Kidney glomerular epithelial cell (primary cell): Measurements from ENCODE around the gene ATG5.
"Not testable (repeated sequence)": the region's sequence is repeated elsewhere in the genome, so short reads cannot be mapped to it uniquely, and the experiment has no call there.

Experiments used
- DNase-seq: peaks from one replicate; lab custom pipeline; 2025; lab: John Stamatoyannopoulos, UW

The ATG5 gene

DNA sequence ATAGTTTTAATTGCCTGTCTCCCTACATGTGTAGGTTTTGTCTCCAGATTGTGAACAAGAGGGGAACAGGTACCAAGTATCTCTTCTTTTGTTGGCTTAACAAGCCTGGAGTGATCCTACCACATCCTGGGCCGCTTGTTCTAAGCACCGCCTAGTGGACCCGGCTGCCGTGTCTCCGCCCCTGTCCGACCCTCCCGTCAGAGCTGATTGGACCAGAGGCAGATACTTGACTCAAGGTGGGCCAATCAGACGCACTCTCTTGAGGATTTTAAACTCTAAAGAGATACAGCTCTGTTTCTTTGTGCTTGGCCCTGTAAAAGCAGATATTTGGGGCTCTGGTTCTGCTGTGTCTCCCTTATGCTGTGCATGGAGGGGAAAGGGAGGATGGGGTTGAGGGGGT lies 171.2 kb downstream of the ATG5 start:
- no peak for DNase-seq

DNA sequence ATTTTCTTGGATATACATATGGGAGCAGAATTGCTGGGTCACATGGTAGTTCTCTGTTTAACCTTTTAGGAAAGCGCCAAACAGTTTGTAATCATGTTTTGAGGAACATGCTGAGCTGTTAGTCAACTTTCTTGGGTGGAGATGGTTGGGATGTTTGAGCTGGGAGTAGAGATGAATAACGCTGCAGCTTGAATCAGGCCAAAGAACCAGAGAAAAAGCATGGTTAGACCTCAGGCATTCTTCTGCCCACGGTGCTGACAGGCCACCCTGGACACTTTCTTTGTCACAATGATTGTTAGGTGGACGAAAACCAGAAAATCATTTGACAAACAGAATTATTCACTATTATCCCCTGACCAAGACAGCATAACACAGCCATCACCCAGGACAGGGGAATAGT lies 172.6 kb downstream of the ATG5 start:
- DNase-seq, result no peak

DNA sequence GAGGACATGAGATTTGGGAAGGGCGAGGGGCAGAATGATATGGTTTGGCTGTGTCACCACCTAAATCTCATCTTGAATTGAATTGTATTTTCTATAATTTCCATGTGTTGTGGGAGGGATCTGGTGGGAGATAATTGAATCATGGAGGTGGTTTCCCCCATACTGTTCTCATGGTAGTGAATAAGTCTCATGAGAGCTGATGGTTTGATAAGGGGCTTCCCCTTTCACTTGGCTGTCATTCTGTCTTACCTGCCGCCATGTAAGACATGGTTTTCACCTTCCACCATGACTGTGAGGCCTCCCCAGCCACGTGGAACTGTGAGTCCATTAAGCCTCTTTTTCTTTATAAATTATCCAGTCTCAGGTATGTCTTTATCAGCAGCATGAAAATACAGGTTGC lies 173.1 kb downstream of the ATG5 start:
- not testable (repeated sequence) for DNase-seq

DNA sequence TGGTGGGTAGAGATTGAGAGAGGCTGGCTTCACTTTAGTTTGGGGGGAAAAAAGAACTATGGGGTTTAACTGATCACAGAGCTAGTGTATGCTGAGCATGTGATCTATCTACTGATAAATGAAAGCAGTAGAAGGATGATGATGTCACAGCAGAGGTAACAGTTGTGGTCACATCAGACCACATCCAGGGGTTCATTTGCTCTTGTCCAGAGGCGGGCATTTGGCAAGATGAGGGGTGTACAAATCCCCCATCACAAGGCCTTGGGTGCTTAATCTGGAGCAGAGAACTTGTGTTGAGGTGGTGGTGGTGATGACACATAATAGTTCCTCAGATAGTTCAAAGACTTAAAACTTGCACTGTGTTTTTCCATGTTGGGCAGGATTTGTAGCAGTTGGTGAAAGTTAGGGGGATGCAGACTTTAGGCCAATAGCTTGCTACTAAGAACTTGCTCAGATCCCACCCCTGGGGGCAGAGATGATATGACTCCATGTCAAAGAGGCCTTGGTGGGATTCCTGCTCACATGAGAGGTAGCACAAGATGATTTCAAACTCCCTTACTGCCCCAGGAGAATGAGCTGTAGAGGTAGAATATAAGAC lies 176.0 kb downstream of the ATG5 start:
- no peak for DNase-seq

DNA sequence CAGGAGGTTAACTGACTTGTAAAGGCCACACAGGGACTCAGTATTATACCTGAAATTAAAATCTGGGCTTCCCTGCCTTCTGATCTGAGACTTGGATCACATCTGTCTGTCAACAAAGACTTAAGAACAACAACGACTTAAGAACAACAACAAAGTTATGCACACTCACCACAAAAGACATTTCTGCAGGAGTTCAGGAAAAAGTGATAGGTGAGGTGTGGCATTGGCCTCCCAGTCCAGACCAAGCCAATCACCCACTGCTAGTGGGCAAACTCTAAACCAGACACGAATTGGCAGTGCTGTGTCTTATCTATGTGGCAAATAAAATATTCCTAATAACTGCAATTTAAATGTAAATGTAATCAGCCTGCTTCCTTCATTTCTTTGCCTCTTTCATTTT lies 178.1 kb downstream of the ATG5 start:
- no peak for DNase-seq

DNA sequence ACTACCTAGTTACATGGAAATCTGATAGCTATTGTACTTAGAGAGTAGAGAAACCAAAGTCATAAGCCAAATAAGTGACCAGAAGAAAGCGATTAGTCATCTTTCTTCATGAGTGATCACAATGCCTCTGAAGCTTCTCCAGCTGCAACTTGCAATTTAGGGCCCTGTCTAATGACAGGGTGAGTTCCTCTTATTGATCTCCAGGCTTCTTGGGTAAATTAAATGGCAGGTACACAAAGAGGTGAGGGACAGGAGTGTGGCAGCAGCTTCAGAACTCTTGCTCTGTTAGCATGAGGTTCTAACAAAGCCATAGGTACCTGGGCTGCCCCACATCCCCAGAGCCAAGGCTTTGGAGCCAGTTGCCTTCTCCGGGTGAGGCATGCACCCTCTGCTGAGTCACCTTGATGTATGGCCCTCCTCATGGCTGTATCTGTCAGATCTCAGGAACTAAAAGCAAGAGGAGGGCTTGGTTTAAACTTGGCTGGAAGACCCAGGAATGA lies 178.7 kb downstream of the ATG5 start:
- peak; percentile 54 for DNase-seq

DNA sequence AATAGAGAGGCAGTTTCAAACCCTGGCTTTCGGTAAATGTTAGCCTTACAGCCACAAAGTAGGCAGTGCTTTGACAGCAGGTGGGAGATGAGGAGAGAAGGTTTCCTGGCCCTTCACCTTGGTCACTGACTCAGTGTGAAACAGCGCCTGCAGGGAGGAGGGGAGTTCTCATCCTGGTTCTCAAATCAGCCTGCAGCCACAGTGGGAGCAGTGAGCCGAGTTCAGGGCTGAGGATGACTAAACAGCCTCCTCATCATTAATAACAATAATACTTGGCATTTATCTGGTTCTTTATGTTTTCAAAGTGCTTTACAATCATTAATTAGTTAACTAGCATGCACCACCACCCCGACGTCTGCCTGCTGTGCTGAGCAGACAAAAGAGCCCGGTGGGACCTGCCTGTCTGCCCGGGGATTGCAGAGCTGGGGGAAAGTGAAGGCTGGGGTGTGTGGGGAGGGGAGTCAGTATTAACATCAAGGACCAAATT lies 179.8 kb downstream of the ATG5 start:
- DNase-seq, result peak; percentile 79

DNA sequence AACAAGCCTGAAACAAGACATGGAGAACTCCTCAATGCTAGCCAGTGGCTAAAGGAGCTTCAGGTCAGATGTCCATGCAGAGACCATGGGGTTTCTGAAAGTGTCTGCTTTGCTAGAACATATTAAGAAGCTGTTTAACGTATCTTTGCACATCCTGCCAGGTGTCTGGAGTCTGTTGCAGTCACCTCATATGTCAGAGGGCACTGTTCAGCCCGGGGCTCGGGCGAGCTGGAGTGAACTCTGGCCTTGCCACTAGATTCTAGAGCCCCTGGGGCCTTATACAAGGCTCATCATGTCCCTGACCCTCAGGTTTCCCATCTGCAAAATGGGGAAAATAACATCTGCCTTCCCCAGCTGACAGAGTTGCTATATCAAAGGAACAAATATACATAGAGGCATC lies 180.4 kb downstream of the ATG5 start:
- DNase-seq, result no peak

DNA sequence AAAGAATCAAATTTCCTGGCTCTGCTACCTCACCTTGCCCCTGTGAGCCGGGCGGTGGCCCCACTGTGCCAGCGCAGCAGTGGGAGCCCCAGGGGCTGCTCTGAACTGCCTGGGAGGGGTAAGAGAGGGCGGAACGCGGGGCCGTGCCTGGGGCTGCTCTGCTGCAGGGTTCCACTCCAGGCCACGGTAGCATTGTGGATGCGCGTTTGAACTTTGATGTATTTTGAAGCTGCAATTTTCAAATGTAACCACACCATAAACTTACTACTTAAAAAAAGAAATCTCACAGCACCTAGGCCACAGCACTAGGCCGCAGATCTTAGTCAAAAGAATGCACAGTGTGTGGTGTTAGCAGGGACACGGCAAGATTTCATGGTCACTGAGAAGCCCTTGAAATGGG lies 181.9 kb downstream of the ATG5 start:
- DNase-seq, result no peak

DNA sequence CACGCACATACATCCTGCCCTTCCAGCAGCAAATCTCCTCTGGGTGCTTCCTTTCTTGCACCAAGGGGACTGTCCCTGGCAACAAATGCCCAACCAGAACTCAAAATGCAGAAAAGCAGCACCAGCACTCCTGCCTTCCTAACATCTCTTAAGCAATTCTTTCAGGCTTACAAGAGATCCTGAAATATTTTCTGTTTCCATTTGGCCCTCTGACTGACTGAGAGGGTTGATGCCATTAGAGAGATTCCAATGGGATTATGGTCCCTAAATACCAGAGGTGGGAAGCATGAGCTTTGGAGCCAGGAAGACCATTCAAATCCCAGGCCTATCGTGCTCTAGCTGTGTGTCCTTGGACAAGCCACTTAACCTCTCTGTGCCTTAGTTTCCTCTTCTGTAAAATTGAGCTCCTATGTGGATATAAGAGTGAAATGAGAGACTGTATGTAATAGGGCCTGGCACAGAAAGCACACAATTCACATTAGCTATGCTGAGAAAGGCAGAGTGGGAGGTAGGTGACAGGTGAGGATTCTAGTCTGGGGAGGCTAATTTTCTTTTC lies 182.6 kb downstream of the ATG5 start:
- no peak for DNase-seq

DNA sequence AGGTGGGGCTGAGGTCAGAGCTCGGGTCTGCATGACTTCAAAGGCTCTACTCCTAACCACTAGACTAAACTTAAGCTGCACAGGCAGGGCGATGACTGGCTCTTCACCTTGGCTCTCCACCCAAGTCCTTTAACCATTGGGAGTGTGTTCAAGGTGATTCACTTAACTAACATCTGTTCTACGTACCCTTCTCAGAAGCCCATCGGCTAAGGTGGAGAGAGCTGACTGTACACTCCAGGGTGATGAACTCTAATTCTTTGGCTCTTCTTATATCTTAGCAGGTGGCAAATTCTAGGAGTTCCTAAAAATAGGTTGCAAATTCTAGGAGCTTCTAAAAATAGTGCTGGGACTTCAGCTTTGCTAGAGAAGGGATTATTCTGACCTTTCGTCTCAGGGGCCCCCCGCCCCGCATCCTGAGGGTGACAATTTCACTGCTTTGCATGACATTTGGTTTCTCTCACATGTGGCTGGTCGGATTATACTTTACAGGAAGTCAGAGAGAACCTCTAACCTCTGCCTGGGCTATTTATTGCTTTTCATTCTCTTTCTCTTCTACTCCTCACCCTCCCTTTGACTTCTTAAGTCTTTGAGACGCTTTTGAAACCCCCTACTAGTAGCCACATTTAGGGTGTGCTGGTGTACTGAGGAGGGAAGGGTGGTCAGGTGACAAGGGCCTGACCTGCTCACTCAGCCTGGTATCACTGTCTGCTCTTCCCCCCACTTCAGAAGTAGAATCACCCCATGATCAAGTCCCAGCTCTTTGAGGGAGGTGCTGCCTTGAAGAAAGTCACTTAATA lies 183.9 kb downstream of the ATG5 start:
- no peak for DNase-seq

DNA sequence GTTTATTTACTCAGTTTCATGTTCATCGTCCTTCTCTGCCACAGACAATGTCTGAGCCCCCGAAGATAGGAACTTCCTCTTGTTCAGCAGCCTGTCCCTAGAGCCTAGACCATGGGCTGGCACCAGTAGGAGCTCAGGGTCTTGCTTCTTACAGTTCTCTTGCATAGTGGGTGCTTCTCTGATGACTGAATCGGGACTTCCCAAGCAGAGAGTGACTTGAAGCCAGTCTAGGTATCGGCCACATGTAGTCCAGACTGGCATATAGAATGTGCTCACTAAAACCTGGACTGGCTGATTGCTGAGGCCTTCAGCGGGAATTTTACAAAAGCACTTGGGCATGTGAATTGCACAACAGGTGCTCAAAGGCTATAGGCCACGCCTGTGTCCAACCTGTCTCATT lies 187.4 kb downstream of the ATG5 start:
- DNase-seq, result no peak

DNA sequence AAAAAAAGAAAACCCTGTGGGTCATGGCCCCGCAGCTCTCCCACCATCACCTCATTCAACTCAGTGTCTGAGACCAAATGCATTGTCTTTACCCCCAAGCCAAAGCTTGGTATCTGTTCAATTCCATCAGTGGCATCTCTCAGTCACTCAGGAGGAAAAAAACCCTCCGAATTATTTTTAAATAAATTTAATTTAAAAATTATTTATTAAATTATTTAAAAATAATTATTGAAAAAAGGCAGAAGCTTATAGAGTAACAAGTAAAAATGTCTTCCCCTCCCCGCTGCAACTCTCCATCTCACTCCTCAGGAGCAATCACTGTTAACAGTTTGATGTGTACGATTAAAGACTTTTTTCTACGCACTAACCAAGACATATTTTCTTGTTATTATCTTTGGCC lies 188.7 kb downstream of the ATG5 start:
- no peak for DNase-seq

DNA sequence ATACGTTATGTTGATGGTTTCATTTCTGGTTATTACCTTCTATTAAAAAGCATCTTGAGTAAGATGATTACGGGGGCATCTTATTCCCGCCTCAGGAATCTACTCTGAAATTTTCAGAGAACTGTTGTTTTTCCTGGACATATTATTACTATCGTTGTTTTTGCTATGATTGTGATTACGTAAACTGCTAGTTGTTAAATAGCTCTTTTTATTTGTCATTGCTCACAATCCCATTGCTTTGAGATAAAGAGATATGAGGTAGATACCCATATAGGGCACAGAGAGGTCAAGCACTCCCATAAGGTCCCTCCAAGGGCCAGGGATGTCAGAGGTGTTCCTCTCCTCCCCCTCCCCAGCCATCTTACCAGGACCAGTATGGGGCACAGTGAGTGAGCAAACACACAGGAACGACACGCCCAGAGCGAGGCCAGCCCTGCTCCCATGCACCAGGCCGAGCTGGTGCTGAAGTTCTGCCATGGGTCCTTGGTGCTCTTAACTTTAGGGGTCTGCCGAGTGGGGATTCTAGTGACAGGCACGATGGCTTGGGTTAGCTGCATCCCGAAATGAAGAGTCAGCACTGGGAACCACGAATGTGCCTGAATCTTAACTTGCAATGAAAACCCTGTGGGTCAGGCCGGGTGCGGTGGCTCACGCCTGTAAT lies 189.5 kb downstream of the ATG5 start:
- DNase-seq, result no peak

DNA sequence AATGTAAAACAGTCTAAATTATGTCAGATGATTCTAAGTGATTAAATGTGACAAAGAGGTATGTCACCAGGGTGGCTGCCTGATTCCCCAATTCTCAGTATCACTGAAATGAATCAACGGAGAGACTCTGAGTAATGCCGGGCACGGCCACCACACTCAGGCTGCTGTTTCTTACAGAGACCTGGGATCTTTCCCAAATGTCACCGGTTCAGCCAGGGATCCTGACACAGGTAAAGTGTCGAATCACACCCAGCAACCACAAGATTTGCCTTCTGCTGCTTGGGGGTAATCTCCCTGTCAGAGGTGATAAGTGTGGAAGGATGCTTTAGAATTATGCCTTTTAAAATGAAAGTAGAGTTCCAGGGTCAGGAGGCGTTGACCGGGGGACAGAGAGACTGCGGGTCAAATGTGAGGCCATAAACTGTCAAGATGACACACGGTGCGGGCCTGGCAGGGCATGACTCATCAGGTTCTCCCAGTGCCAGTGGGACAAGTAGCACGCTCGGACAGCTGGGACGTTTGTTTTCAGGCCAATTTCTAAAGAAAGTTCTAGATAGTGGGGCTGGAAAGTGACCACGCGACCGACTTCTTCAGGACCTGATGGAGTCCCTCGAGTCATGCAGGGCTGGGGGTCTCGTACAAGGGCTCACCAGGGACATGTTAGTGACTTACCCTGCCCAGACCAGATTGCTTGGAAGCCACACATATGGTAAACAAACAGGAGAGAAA lies 190.5 kb downstream of the ATG5 start:
- no peak for DNase-seq
